ENCODE data around the gene NENF. TPM values are rescaled to one million over a fixed set of nuclear protein-coding genes. Genes with fewer than 3 reads are reported as not detected.

The NENF gene
- total RNA-seq, 1 donor from 2014 or later, result 29.7 TPM

DNA sequence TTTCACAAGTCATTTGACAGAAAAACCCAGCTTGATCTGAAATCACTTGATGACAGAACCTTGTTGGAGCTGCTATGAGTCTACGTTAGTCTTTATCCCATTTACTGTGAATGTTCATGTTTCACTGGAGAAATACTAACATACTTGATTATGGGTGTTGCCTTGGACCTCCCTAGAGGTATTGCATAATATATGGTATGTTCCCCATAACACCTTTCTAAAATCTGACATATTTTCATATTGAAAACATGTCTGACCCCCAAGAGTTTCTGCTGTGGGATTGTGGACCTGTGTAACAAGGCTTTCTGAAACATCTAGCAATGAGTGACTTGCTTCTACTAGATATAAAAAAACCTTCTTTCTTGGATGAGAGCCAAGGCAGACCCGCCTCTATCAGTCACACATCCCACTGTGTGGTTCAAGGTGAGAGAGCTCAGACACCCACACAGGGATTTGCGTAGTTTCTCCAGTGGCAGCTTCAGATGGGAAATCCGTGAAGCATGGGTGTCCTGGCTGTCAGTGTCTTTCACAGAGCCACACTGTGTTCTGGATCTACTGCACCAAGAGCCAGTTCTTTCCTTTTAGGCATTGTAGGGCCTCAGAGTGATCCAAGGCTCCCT, 4.6 kb downstream of the NENF start:
- H3K27ac Mint-ChIP-seq, result no peak overlapping the region
- H3K9me3 Mint-ChIP-seq, result no peaks in the 10 kb centered on the region
- no peak for DNase-seq (ENCODE audit: low spot score)
- peaks cover 18% of the 10 kb centered on the region for H3K4me1 Mint-ChIP-seq (ENCODE audit: low read depth)
- H3K4me3 Mint-ChIP-seq, result no peak overlapping the region
- no peaks in the 10 kb centered on the region for H3K27me3 Mint-ChIP-seq (ENCODE audit: insufficient read depth)
- H3K36me3 Mint-ChIP-seq (ENCODE audit: low read depth), result no peaks in the 10 kb centered on the region
- intact Hi-C loops (cut with micrococcal nuclease), result no loop called here

DNA sequence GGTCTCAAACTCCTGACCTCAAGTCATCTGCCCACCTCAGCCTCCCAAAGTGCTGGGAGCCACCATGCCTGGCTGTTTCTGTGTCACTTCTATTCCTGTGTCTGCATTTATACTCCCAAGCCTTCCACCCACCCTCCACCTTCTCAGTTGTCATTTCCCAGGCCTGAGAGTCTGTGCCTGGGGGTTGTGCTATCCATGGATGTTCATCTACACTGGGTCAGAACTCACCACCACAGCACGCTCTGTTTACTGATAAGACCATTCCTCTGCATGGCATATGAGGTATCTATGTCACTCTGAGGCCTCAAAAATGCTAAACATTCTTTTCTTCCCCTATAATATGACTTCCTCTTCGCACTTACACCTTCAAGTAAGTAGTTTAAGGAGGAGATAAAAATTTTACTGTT, 6.1 kb downstream of the NENF start:
- intact Hi-C loops (cut with micrococcal nuclease), result no loop called here

DNA sequence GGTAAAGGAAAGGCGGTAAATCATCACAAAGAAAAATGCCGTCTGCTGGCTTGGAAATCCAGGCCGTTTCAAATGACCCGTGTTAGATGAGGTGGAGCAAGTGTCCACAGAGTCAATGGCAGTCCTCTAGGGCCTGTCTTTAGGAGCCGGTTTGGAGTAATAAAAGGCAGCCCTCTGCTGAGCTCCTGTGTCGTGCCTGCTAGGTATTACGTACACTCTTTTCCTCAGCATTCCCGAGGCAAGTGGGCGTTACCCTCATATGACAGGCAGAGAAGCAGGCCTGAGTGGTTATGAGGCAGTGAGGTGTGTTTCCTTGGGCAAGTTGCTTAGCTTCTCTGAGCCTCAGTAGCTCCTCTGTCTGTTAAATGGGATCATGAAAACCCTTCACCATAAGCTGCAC, 7.7 kb downstream of the NENF start:
- peaks cover 11% of the 10 kb centered on the region for H3K4me1 Mint-ChIP-seq (ENCODE audit: low read depth)
- DNase-seq (ENCODE audit: low spot score), result no peak
- no peaks in the 10 kb centered on the region for H3K27me3 Mint-ChIP-seq (ENCODE audit: insufficient read depth)
- no peak overlapping the region for H3K4me3 Mint-ChIP-seq
- no peaks in the 10 kb centered on the region for H3K9me3 Mint-ChIP-seq
- intact Hi-C loops (cut with micrococcal nuclease), result no loop called here
- peaks cover 9% of the 10 kb centered on the region for H3K36me3 Mint-ChIP-seq (ENCODE audit: low read depth)
- no peak overlapping the region for H3K27ac Mint-ChIP-seq

More for the DNA sequence above, 6.1 kb downstream of the NENF start:
- H3K4me3 Mint-ChIP-seq, result no peak overlapping the region
- H3K27ac Mint-ChIP-seq, result no peak overlapping the region
- no peaks in the 10 kb centered on the region for H3K9me3 Mint-ChIP-seq
- DNase-seq (ENCODE audit: low spot score), result no peak
- H3K36me3 Mint-ChIP-seq (ENCODE audit: low read depth), result peaks cover 4% of the 10 kb centered on the region
- peaks cover 15% of the 10 kb centered on the region for H3K4me1 Mint-ChIP-seq (ENCODE audit: low read depth)
- no peaks in the 10 kb centered on the region for H3K27me3 Mint-ChIP-seq (ENCODE audit: insufficient read depth)

DNA sequence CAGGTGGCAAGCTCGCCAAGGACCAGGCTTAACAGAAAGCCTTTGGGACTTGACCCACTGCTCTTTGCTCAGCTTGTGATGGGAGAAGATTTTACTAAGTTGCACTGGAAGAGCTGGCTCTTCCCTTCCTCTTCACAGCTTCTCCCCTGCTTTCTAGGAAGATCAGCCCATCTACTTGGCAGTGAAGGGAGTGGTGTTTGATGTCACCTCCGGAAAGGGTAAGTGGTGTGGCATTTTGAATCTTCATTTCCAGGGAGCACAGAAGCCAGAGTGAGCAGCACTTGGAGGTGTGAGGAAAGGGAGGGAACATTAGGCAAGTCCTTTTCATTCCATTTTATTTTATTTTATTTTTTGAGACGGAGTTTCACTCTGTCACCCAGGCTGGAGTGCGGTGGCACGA, 9.7 kb downstream of the NENF start:
- Mint-ChIP-seq H3K36me3 (ENCODE audit: low read depth) (peaks cover 12% of the 10 kb centered on the region), H3K27ac (no peak overlapping the region), H3K4me3 (no peak overlapping the region), H3K9me3 (no peaks in the 10 kb centered on the region), H3K27me3 (ENCODE audit: insufficient read depth) (no peaks in the 10 kb centered on the region), H3K4me1 (ENCODE audit: low read depth) (peaks cover 8% of the 10 kb centered on the region)
- intact Hi-C loops (cut with micrococcal nuclease), result no loop called here
- DNase-seq (ENCODE audit: low spot score), result no peak

DNA sequence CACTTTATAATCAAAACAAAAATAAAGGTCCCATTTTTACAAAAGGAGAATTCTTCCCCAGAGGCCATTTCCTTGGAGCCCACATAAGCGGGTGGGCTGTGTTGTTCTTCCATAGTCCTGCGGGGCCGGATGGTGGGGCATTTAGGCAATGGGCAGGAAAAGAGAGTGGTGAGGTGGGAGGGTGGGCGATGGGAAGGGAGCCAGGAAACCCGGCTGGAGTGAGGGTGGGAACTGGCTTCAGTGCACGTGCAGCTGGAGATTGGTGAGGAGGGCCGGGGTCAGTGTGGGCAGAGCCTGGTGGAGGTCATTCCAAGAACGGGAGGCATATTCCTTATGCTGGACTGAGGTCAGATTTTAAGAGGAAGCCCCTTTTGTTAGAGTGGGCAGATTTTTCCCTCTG, 13.6 kb downstream of the NENF start:
- Mint-ChIP-seq H3K36me3 (ENCODE audit: low read depth) (peaks cover 12% of the 10 kb centered on the region), H3K4me1 (ENCODE audit: low read depth) (no peaks in the 10 kb centered on the region), H3K27me3 (ENCODE audit: insufficient read depth) (no peaks in the 10 kb centered on the region), H3K4me3 (no peak overlapping the region), H3K9me3 (no peaks in the 10 kb centered on the region), H3K27ac (no peak overlapping the region)
- DNase-seq (ENCODE audit: low spot score), result no peak
- intact Hi-C loops (cut with micrococcal nuclease), result no loop called here

DNA sequence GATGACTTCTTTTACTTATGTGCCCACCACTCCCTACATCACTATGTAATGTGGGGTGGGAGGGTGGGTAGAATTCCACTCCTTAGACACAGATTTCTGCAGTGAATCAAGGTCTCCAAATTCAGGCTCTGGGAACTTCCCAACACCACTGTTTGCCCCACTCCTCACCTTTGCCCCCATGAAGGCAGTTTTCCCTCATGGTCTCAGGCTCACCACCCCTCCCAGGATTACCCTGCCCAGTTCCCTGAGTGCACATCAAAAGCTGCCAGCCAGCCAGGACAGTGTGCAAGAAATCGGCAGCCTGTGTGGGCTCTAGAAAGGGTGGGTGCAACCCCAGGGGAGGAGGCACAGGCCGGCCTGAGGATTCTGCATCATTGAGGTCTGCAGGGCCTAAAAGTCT, 14.8 kb downstream of the NENF start:
- no peaks in the 10 kb centered on the region for H3K4me1 Mint-ChIP-seq (ENCODE audit: low read depth)

GRCh38 chr1:212450331-212450881, 17.7 kb downstream of the NENF start:
- intact Hi-C loops (cut with micrococcal nuclease), result no loop called here
- DNase-seq (ENCODE audit: low spot score), result no peak
- H3K4me1 Mint-ChIP-seq (ENCODE audit: low read depth), result no peaks in the 10 kb centered on the region
- peaks cover 1% of the 10 kb centered on the region for H3K27me3 Mint-ChIP-seq (ENCODE audit: insufficient read depth)
- H3K27ac Mint-ChIP-seq, result no peak overlapping the region
- no peak overlapping the region for H3K4me3 Mint-ChIP-seq
- peaks cover 3% of the 10 kb centered on the region for H3K36me3 Mint-ChIP-seq (ENCODE audit: low read depth)
- no peaks in the 10 kb centered on the region for H3K9me3 Mint-ChIP-seq

More for the DNA sequence above, 14.8 kb downstream of the NENF start:
- no peak overlapping the region for H3K4me3 Mint-ChIP-seq
- DNase-seq (ENCODE audit: low spot score), result no peak
- no peak overlapping the region for H3K27ac Mint-ChIP-seq
- H3K27me3 Mint-ChIP-seq (ENCODE audit: insufficient read depth), result peaks cover 1% of the 10 kb centered on the region
- peaks cover 12% of the 10 kb centered on the region for H3K36me3 Mint-ChIP-seq (ENCODE audit: low read depth)
- H3K9me3 Mint-ChIP-seq, result no peaks in the 10 kb centered on the region
- intact Hi-C loops (cut with micrococcal nuclease), result no loop called here

GRCh38 chr1:212451416-212452322, 18.9 kb downstream of the NENF start:
- Mint-ChIP-seq H3K4me1 (ENCODE audit: low read depth) (no peaks in the 10 kb centered on the region), H3K9me3 (no peaks in the 10 kb centered on the region), H3K27ac (no peak overlapping the region), H3K27me3 (ENCODE audit: insufficient read depth) (peaks cover 1% of the 10 kb centered on the region), H3K36me3 (ENCODE audit: low read depth) (no peaks in the 10 kb centered on the region), H3K4me3 (no peak overlapping the region)
- intact Hi-C loops (cut with micrococcal nuclease), result no loop called here
- DNase-seq (ENCODE audit: low spot score), result no peak

DNA sequence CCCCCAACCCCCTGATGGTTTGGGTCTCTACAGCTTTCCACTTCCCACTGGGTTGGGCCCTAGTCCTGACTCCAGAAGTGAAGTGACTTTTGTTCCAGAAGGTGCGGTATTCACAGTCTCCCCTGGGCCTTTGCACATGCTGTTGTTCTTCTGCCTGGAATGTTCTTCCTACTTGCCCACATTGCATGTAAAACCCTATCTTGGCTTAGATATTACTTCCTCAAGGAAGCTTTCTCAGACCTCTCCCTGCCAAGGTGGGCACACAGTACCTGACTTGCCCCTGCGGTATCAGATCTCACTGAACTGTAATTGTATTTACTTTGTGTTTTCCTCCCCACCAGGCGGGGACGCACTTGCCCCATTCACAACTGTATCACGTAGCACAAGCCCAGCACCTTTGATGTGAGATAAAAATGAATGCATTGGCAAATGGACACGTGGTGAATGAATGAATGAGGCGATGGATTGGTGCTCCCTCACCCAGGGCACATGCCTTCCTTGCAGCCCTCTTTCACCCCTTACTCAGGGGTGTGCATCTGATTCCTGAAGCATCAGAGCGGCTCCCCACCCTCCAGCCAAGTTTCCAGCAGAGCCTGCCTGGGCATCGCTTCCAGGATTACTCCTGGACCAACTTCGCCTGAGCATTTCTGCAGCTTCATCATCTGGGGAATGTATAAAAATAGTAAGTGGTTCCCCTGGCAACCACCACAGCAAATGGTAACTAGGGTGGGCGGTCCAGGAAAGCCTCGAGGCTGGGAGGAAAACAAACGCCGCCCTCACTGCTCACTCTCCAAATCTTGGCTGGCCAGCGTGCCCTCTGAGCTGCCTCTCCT, 19.8 kb downstream of the NENF start:
- no peaks in the 10 kb centered on the region for H3K4me1 Mint-ChIP-seq (ENCODE audit: low read depth)
- peak overlapping the region; percentile 50 for H3K27ac Mint-ChIP-seq
- DNase-seq (ENCODE audit: low spot score), result no peak
- no peak overlapping the region for H3K4me3 Mint-ChIP-seq
- no peaks in the 10 kb centered on the region for H3K9me3 Mint-ChIP-seq
- H3K36me3 Mint-ChIP-seq (ENCODE audit: low read depth), result no peaks in the 10 kb centered on the region
- intact Hi-C loops (cut with micrococcal nuclease), result no loop called here
- peaks cover 1% of the 10 kb centered on the region for H3K27me3 Mint-ChIP-seq (ENCODE audit: insufficient read depth)

GRCh38 chr1:212453156-212453857, 20.6 kb downstream of the NENF start:
- no peak for DNase-seq (ENCODE audit: low spot score)
- peaks cover 1% of the 10 kb centered on the region for H3K4me1 Mint-ChIP-seq (ENCODE audit: low read depth)
- H3K36me3 Mint-ChIP-seq (ENCODE audit: low read depth), result no peaks in the 10 kb centered on the region
- no peak overlapping the region for H3K4me3 Mint-ChIP-seq
- no peaks in the 10 kb centered on the region for H3K9me3 Mint-ChIP-seq
- peaks cover 1% of the 10 kb centered on the region for H3K27me3 Mint-ChIP-seq (ENCODE audit: insufficient read depth)
- no peak overlapping the region for H3K27ac Mint-ChIP-seq
- intact Hi-C loops (cut with micrococcal nuclease), result no loop called here

DNA sequence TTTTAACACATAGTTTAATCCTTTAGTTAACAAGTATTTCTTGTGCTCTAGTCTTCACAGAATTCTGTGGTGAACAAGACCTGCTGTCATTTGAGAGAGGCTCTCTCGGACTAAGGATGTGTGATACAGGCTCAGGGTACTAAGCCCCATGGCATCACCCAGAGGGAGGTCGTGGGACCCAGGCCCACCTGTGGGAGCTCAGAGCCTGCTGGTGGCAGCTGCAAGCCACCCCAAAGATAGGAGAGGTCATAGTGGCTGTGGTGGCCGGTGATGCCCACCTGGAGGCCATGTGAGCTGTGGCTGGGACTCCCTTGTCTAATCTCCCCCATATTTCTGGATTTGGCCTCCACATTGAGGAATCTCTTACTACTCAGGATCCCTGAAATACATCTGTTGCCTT, 22.0 kb downstream of the NENF start:
- H3K27me3 Mint-ChIP-seq (ENCODE audit: insufficient read depth), result peaks cover 1% of the 10 kb centered on the region
- no peaks in the 10 kb centered on the region for H3K36me3 Mint-ChIP-seq (ENCODE audit: low read depth)
- no peak overlapping the region for H3K4me3 Mint-ChIP-seq
- H3K4me1 Mint-ChIP-seq (ENCODE audit: low read depth), result peaks cover 12% of the 10 kb centered on the region
- DNase-seq (ENCODE audit: low spot score), result no peak
- no peak overlapping the region for H3K27ac Mint-ChIP-seq
- intact Hi-C loops (cut with micrococcal nuclease), result loop anchor here (5.0 kb wide), 3 partner anchors 167 to 757 kb away; partner anchors contain the start of gene PPP2R5A
- no peaks in the 10 kb centered on the region for H3K9me3 Mint-ChIP-seq

GRCh38 chr1:212455401-212455800, 22.7 kb downstream of the NENF start:
- peaks cover 12% of the 10 kb centered on the region for H3K4me1 Mint-ChIP-seq (ENCODE audit: low read depth)
- no peak overlapping the region for H3K4me3 Mint-ChIP-seq
- intact Hi-C loops (cut with micrococcal nuclease), result loop anchor here (5.0 kb wide), 3 partner anchors 168 to 758 kb away; partner anchors contain the start of gene PPP2R5A
- H3K27ac Mint-ChIP-seq, result no peak overlapping the region
- H3K27me3 Mint-ChIP-seq (ENCODE audit: insufficient read depth), result peaks cover 1% of the 10 kb centered on the region
- H3K9me3 Mint-ChIP-seq, result no peaks in the 10 kb centered on the region
- no peak for DNase-seq (ENCODE audit: low spot score)
- no peaks in the 10 kb centered on the region for H3K36me3 Mint-ChIP-seq (ENCODE audit: low read depth)
